Uterine smooth muscle cell (primary cell): ENCODE measurements around the gene ITPRIPL2. TPM values are rescaled to one million over a fixed set of nuclear protein-coding genes. Genes with fewer than 3 reads are reported as not detected.

Experiments used
- total RNA-seq: library from RNA; depleted of rRNA; stranded (reverse); fragments of >200 nt; gene quantifications from 2 replicates; pipeline ENCODE4 v1.2.3, GENCODE V29; 2014

ITPRIPL2 gene
- 43.4 and 50.7 TPM in 2 replicates for total RNA-seq

GRCh38 chr16:19113577-19114358, at the start of gene ITPRIPL2:
TSS of gene ITPRIPL2 (plus strand) at chr16:19113964. CDS start at chr16:19114462, 498 bp downstream.

GRCh38 chr16:19067349-19068236, 46.2 kb upstream of the ITPRIPL2 start, which contains the start of gene COQ7:
TSS of gene COQ7 (plus strand) at chr16:19067614. CDS start at chr16:19067665, 51 bp downstream.

GRCh38 chr16:19167710-19168370, 54.1 kb downstream of the ITPRIPL2 start, which contains the start of gene SYT17:
TSS of gene SYT17 (plus strand) at chr16:19168240. CDS start at chr16:19168647, 407 bp downstream.

Other genes starting within 250 kb of the ITPRIPL2 start
- gene SMG1, start 187.6 kb upstream of the ITPRIPL2 start, total RNA-seq: 89.4 and 92.5 TPM in 2 replicates
- gene TMC7, start 130.0 kb upstream of the ITPRIPL2 start, total RNA-seq: 0.50 and 0.89 TPM in 2 replicates
- gene COQ7, start 46.4 kb upstream of the ITPRIPL2 start, total RNA-seq: 21.1 and 25.7 TPM in 2 replicates
- gene SYT17, start 54.3 kb downstream of the ITPRIPL2 start, total RNA-seq: under 0.01 and 0.12 TPM in 2 replicates
- gene CLEC19A, start 171.8 kb downstream of the ITPRIPL2 start, total RNA-seq: not detected in 2 replicates